ENCODE results near the gene MYH11. TPM values are rescaled to one million over a fixed set of nuclear protein-coding genes. Genes with fewer than 3 reads are reported as not detected.

Gene MYH11
- total RNA-seq, result under 0.01 TPM

GRCh38 chr16:15856901-15857698, at the start of gene MYH11:
MYH11 (minus strand) TSS chr16:15857028; CDS start chr16:15838252, 18,776 bp downstream.
- DNase-seq, result no peak

- DNase-seq, result no peak
These were observed 49.6 kb upstream of the MYH11 start for GRCh38 chr16:15906439-15906838.

- DNase-seq, result no peak
These were observed 47.1 kb upstream of the MYH11 start for GRCh38 chr16:15903960-15904359.

- DNase-seq, result no peak
These were observed 44.2 kb upstream of the MYH11 start for GRCh38 chr16:15900901-15901500.

- no peak for DNase-seq
These were observed 43.5 kb upstream of the MYH11 start for GRCh38 chr16:15900357-15900756.

GRCh38 chr16:15899538-15900100, 42.8 kb upstream of the MYH11 start:
- no peak for DNase-seq

GRCh38 chr16:15898654-15899053, 41.8 kb upstream of the MYH11 start:
- no peak for DNase-seq

- DNase-seq, result no peak
These were observed 41.0 kb upstream of the MYH11 start for GRCh38 chr16:15897834-15898254.

- DNase-seq, result no peak
These were observed 40.4 kb upstream of the MYH11 start for GRCh38 chr16:15897121-15897780.

GRCh38 chr16:15894571-15895374, 37.9 kb upstream of the MYH11 start:
- DNase-seq, result no peak

GRCh38 chr16:15891508-15891907, 34.7 kb upstream of the MYH11 start:
- DNase-seq, result no peak

- DNase-seq, result peak; percentile 99
These were observed 31.5 kb upstream of the MYH11 start, which contains the start of gene CEP20 for GRCh38 chr16:15888072-15888976. CEP20 (minus strand) TSS chr16:15888603; CDS start chr16:15888585, 18 bp downstream.

- DNase-seq, result no peak
These were observed 30.5 kb upstream of the MYH11 start for GRCh38 chr16:15887283-15887682.

- DNase-seq, result no peak
These were observed 29.2 kb upstream of the MYH11 start for GRCh38 chr16:15886078-15886477.

- no peak for DNase-seq
These were observed 28.8 kb upstream of the MYH11 start for GRCh38 chr16:15885560-15886001.

GRCh38 chr16:15882563-15882962, 25.7 kb upstream of the MYH11 start:
- no peak for DNase-seq

- no peak for DNase-seq
These were observed 25.1 kb upstream of the MYH11 start for GRCh38 chr16:15881794-15882379.

- no peak for DNase-seq
These were observed 23.8 kb upstream of the MYH11 start for GRCh38 chr16:15880434-15881308.

GRCh38 chr16:15879255-15879811, 22.5 kb upstream of the MYH11 start:
- DNase-seq, result no peak

Data from occipital lobe (tissue), 2 donors.